T-cell (primary cell): ENCODE data around the gene IL1RN. TPM values are rescaled to one million over a fixed set of nuclear protein-coding genes. Genes with fewer than 3 reads are reported as not detected.

Experiments
- ATAC-seq, 4 experiments: fragments of 200-7000 bp in 3 of 4; fragments of 150-1000 bp in 1 of 4; cut with Tn5 transposase; replicated peaks in 1 of 4; 1 replicate in 3 of 4; 2 replicates in 1 of 4; pipeline ENCODE4 v1.10.0; 2021; ENCODE audit warnings: moderate library complexity in 3 of 4, mild to moderate bottlenecking in 2 of 4, moderate number of reproducible peaks in 1 of 4
- CTCF ChIA-PET, 2 donors: fragments of 300-600 bp; sonication (Branson Sonifier 250); formaldehyde crosslinking; loops; one replicate each; lab custom pipeline; 2022; ENCODE audit warnings: antibody characterized with exemption in 2 of 2; lab: Charles Lee
- POLR2A ChIA-PET, 2 donors: fragments of 300-600 bp; sonication (Branson Sonifier 250); formaldehyde crosslinking; loops; one replicate each; lab custom pipeline; 2022; ENCODE audit warnings: antibody characterized with exemption in 2 of 2; lab: Charles Lee
- DNase-seq, 35 experiments: peaks; one replicate each; pipeline versions ENCODE4 v3.0.0 to v3.0.0-alpha.2; 2013 to 2023
- H3K27ac ChIP-seq: one replicate; pipeline ENCODE4 v1.5.1; 2013; ENCODE audit warnings: low read length
- H3K27me3 ChIP-seq, 2 experiments: replicated peaks in 1 of 2; 1 replicate in 1 of 2; 2 replicates in 1 of 2; pipeline versions ENCODE4 v1.6.1 to v1.7.0; 2013; ENCODE audit warnings: low read length in 1 of 2, mixed read lengths in 1 of 2; ENCODE audit not compliant: control insufficient read depth in 2 of 2, insufficient read depth in 2 of 2; ENCODE audit errors: extremely low read depth in 1 of 2
- H3K36me3 ChIP-seq, 2 donors: 1 replicate in 1 of 2; 2 replicates in 1 of 2; pipeline versions ENCODE4 v1.6.1 to v1.7.0; 2013; ENCODE audit warnings: low read length in 1 of 2; ENCODE audit not compliant: control insufficient read depth in 2 of 2, insufficient read depth in 1 of 2; ENCODE audit errors: extremely low read depth in 1 of 2
- H3K4me1 ChIP-seq, 2 experiments: 1 replicate in 1 of 2; 2 replicates in 1 of 2; pipeline versions ENCODE4 v1.6.1 to v1.7.0; 2013; ENCODE audit warnings: low read length in 2 of 2, mixed read lengths in 1 of 2; ENCODE audit not compliant: insufficient read depth in 2 of 2, control insufficient read depth in 1 of 2; ENCODE audit errors: extremely low read depth in 1 of 2
- H3K4me3 ChIP-seq, 2 donors: 1 replicate in 1 of 2; 2 replicates in 1 of 2; pipeline versions ENCODE4 v1.5.1 to v1.7.0; 2013; ENCODE audit warnings: mild to moderate bottlenecking in 2 of 2, low read length in 1 of 2, moderate library complexity in 1 of 2; ENCODE audit not compliant: control insufficient read depth in 1 of 2; ENCODE audit errors: extremely low read depth in 1 of 2
- H3K9me3 ChIP-seq: 2 replicates; pipeline ENCODE4 v1.7.0; 2013
- H3K27ac Mint-ChIP-seq, 2 donors: one replicate each; pipeline ENCODE4 v1.8.0; 2020 to 2021; ENCODE audit warnings: mild to moderate bottlenecking in 2 of 2, mixed read lengths in 2 of 2
- H3K27me3 Mint-ChIP-seq, 2 donors: one replicate each; pipeline ENCODE4 v1.8.0; 2021 to 2022; ENCODE audit warnings: mixed read lengths in 2 of 2
- H3K36me3 Mint-ChIP-seq: one replicate; pipeline ENCODE4 v1.8.0; 2021; ENCODE audit warnings: mixed read lengths
- H3K4me1 Mint-ChIP-seq, 3 donors: one replicate each; pipeline ENCODE4 v1.8.0; 2020 to 2022; ENCODE audit warnings: mixed read lengths in 3 of 3, mild to moderate bottlenecking in 1 of 3
- H3K4me3 Mint-ChIP-seq, 3 donors: one replicate each; pipeline ENCODE4 v1.8.0; 2020 to 2022; ENCODE audit warnings: mild to moderate bottlenecking in 3 of 3, mixed read lengths in 3 of 3, moderate library complexity in 3 of 3
- H3K9me3 Mint-ChIP-seq, 3 donors: one replicate each; pipeline ENCODE4 v1.8.0; 2020 to 2022; ENCODE audit warnings: mixed read lengths in 3 of 3
- WGBS: methylation state at CpG from one replicate; pipeline ENCODE4 v1.1.5; 2013; ENCODE audit warnings: missing lambda C conversion rate; ENCODE audit not compliant: insufficient coverage; 5-methylcytosine and 5-hydroxymethylcytosine counted together
- total RNA-seq, 35 experiments: library from RNA in 6 of 35; stranded (reverse) in 6 of 35; fragments of 120-200 nt in 1 of 35; gene quantifications; one replicate each; pipeline versions ENCODE4 v1.2.1 to v1.2.4 and lab custom pipeline; 2013 to 2026

Gene IL1RN
- total RNA-seq, 5 donors from 2014 or later (not counting 1 experiment from before 2014, with no cell fraction given), result not detected

- Mint-ChIP-seq H3K27me3 (no peaks in the 10 kb centered on the region), H3K4me3 (peak overlapping the region; percentile 52 to 86 (median 60)), H3K36me3 (peaks cover 32% of the 10 kb centered on the region), H3K27ac (peak overlapping the region; percentile 91 to 96), H3K4me1 (peaks cover 90 to 95% (median 94%) of the 10 kb centered on the region in 3 donors), H3K9me3 (no peaks in the 10 kb centered on the region)
- ATAC-seq, result peak in 3 of 4 experiments; percentile 21 to 44 (median 31)
- peaks cover 23 to 71% of the 10 kb centered on the region in 2 donors for H3K36me3 ChIP-seq
- peak overlapping the region; percentile 39 for H3K27ac ChIP-seq
- DNase-seq, result peak in 1 of 35 experiments; percentile 44
- CTCF ChIA-PET, result interaction anchor here (0.5 to 2.2 kb wide), 11 partner anchors 10 to 920 kb away, joined by 3 to 21 read pairs (median 4); no protein-coding TSS in a partner anchor
- H3K27me3 ChIP-seq, result no peaks in the 10 kb centered on the region
- no peaks in the 10 kb centered on the region for H3K9me3 ChIP-seq
- POLR2A ChIA-PET, result interaction anchor here in 1 of 2 donors (0.6 to 0.9 kb wide), 2 partner anchors 12 to 695 kb away, joined by 3 read pairs; no protein-coding TSS in a partner anchor
- H3K4me3 ChIP-seq, result peak overlapping the region; percentile 6 to 41
- WGBS, result 39% methylated on average over 10 of the region's 17 CpGs
- peaks cover 67 to 99% of the 10 kb centered on the region in 2 experiments for H3K4me1 ChIP-seq
Observed at GRCh38 chr2:113180131-113180946, 52.9 kb downstream of the IL1RN start.

- H3K27me3 Mint-ChIP-seq, result no peaks in the 10 kb centered on the region
- H3K27ac ChIP-seq, result peak overlapping the region; percentile 49
- H3K4me1 ChIP-seq, result peaks cover 64 to 98% of the 10 kb centered on the region in 2 experiments
- POLR2A ChIA-PET, result interaction anchor here (0.7 kb wide), 3 partner anchors 22 to 179 kb away, joined by 3 to 4 read pairs (median 4); no protein-coding TSS in a partner anchor
- peaks cover 36% of the 10 kb centered on the region for H3K36me3 Mint-ChIP-seq
- peaks cover 96 to 99% (median 96%) of the 10 kb centered on the region in 3 donors for H3K4me1 Mint-ChIP-seq
- 20% methylated on average over 7 of the region's 8 CpGs for WGBS
- peaks cover 23 to 76% of the 10 kb centered on the region in 2 donors for H3K36me3 ChIP-seq
- no peaks in the 10 kb centered on the region for H3K27me3 ChIP-seq
- H3K9me3 ChIP-seq, result no peaks in the 10 kb centered on the region
- peak overlapping the region; percentile 52 to 86 (median 60) for H3K4me3 Mint-ChIP-seq
- H3K9me3 Mint-ChIP-seq, result no peaks in the 10 kb centered on the region
- CTCF ChIA-PET, result interaction anchor here (0.7 to 2.2 kb wide), 6 partner anchors 9 to 45 kb away, joined by 3 to 21 read pairs (median 6); no protein-coding TSS in a partner anchor
- DNase-seq (peak in 2 of 35 experiments; percentile 31 to 46), ATAC-seq (peak; percentile 44 to 64 (median 52))
- peak overlapping the region; percentile 4 to 52 for H3K4me3 ChIP-seq
- H3K27ac Mint-ChIP-seq, result peak overlapping the region; percentile 91 to 96
Observed at GRCh38 chr2:113181258-113182051, 54.1 kb downstream of the IL1RN start.

DNA sequence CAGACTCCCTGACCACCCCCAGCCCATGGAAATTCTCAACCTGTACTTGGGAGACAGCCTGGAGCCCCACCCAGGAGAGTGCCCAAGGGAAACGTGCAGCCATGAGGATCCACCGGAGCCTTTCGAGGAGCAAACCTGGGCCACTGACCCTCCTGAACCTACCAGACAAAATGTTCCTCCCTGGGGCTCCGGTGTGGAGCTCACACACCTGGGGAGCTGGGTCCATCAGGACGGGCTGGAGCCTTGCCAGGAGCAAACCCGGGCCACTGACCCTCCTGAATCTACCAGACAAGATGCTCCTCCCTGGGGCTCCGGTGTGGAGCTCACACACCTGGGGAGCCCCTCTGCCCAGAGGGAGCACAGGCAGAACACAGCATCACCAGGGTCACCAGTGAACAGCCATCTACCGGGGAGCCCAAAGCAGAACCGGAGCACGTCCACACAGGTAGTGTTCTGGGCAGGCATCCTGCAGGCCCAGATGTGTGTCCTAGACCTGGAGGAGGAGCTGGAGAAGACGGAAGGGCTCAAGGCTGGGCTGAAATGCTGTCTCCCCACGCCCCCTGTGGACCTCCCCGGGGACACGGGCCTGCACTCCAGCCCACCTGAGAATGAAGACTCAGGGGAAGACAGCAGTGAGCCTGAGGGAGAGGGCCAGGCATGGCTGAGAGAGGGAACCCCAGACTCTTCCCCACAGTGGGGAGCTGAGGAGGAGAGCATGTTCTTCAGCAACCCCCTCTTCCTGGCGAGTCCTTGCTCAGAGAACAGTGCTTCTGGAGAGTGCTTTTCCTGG lies 55.3 kb downstream of the IL1RN start:
- Histone ChIP-seq H3K4me1 (peaks cover 54 to 95% of the 10 kb centered on the region in 2 experiments), H3K9me3 (no peaks in the 10 kb centered on the region), H3K27me3 (no peaks in the 10 kb centered on the region), H3K27ac (peak overlapping the region; percentile 49), H3K4me3 (peak overlapping the region in 1 of 2 donors; percentile 30), H3K36me3 (peaks cover 18 to 73% of the 10 kb centered on the region in 2 donors)
- DNase-seq (no peak), ATAC-seq (no peak)
- ChIA-PET POLR2A (interaction anchor here in 1 of 2 donors (0.6 kb wide), 1 partner anchor 994 kb away, joined by 3 read pairs; no protein-coding TSS in a partner anchor), CTCF (interaction anchor here in 1 of 2 donors (0.7 kb wide), 1 partner anchor 41 kb away, joined by 3 read pairs; no protein-coding TSS in a partner anchor)
- H3K36me3 Mint-ChIP-seq, result peaks cover 35% of the 10 kb centered on the region
- WGBS, result 94% methylated on average over 9 of the region's 15 CpGs
- H3K27ac Mint-ChIP-seq, result peak overlapping the region; percentile 91 to 96
- H3K9me3 Mint-ChIP-seq, result no peaks in the 10 kb centered on the region
- H3K27me3 Mint-ChIP-seq, result no peaks in the 10 kb centered on the region
- peak overlapping the region in 1 of 3 donors; percentile 86 for H3K4me3 Mint-ChIP-seq
- peaks cover 95 to 99% (median 96%) of the 10 kb centered on the region in 3 donors for H3K4me1 Mint-ChIP-seq

DNA sequence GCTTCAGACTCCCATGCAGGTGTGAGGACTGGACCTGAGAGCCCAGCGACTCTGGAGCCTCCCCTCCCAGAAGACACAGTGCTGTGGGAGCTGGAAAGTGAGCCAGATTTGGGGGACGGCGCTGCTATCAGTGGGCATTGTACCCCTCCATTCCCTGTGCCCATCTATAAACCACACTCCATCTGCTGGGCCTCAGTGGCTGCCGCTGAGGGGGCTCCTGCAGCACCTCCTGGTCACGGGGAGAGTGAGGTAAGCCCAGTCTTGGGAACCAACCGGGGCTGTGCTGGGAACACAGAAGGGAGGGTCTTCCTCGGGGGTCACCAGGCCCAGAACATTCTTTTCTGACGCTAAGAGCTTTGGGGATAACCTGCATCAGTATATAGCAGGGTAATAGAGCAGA lies 55.9 kb downstream of the IL1RN start:
- CTCF ChIA-PET, result interaction anchor here (0.5 to 1.4 kb wide), 3 partner anchors 15 to 45 kb away, joined by 3 to 11 read pairs (median 3); no protein-coding TSS in a partner anchor
- ATAC-seq, result no peak
- POLR2A ChIA-PET, result no interaction called here
- H3K27me3 ChIP-seq, result no peaks in the 10 kb centered on the region
- no peak for DNase-seq
- H3K36me3 ChIP-seq, result peaks cover 20 to 74% of the 10 kb centered on the region in 2 donors
- no peaks in the 10 kb centered on the region for H3K9me3 ChIP-seq
- H3K27me3 Mint-ChIP-seq, result no peaks in the 10 kb centered on the region
- H3K4me3 ChIP-seq, result peak overlapping the region in 1 of 2 donors; percentile 30
- peaks cover 93 to 97% (median 95%) of the 10 kb centered on the region in 3 donors for H3K4me1 Mint-ChIP-seq
- H3K4me1 ChIP-seq, result peaks cover 54 to 92% of the 10 kb centered on the region in 2 experiments
- no peaks in the 10 kb centered on the region for H3K9me3 Mint-ChIP-seq
- H3K4me3 Mint-ChIP-seq, result peak overlapping the region in 2 of 3 donors; percentile 2 to 41
- no CpG with 5 or more reads among the region's 8 CpGs for WGBS
- no peak overlapping the region for H3K27ac ChIP-seq
- H3K36me3 Mint-ChIP-seq, result peaks cover 38% of the 10 kb centered on the region
- peak overlapping the region; percentile 83 to 96 for H3K27ac Mint-ChIP-seq
